ENCODE results near the gene PRUNE1.

PRUNE1 gene

GRCh38 chr1:151001602-151002001, 6.6 kb upstream of the PRUNE1 start:
- H3K27me3 Mint-ChIP-seq, result peaks cover 10% of the 10 kb centered on the region
- peaks cover 23% of the 10 kb centered on the region for H3K4me1 Mint-ChIP-seq
- no peak overlapping the region for H3K4me3 Mint-ChIP-seq
- no peaks in the 10 kb centered on the region for H3K9me3 Mint-ChIP-seq
- ATAC-seq (replicated peaks; ENCODE audit: extremely low read depth, poor library complexity, severe bottlenecking), result no peak
- DNase-seq (ENCODE audit: low spot score in 2 of 2), result no peak
- peaks cover 6% of the 10 kb centered on the region for H3K36me3 Mint-ChIP-seq (ENCODE audit: insufficient read depth)
- H3K27ac Mint-ChIP-seq (ENCODE audit: low read depth), result no peak overlapping the region

GRCh38 chr1:151002051-151002450, 6.2 kb upstream of the PRUNE1 start:
- no peak overlapping the region for H3K27ac Mint-ChIP-seq (ENCODE audit: low read depth)
- H3K36me3 Mint-ChIP-seq (ENCODE audit: insufficient read depth), result peaks cover 6% of the 10 kb centered on the region
- H3K4me1 Mint-ChIP-seq, result peaks cover 27% of the 10 kb centered on the region

DNA sequence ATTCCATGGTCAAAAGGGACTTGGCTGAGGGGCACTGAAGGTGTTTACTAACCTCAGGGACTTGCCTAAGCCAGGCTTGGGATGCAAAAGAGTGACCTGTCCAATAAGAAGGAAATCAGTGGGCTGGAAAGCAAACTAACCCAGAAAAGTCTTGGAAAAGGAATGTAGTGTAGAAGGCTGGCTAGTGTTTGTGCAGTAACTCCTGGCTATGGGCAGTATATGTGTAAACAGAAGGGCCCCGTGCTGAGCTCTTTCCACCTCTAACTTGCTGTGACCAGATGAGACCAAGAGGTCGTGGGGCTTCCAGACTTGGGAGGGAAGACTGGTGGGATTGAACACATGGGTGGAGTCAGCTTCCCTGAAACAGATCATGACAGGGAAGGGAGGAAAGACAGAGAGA, 5.6 kb upstream of the PRUNE1 start:
- peaks cover 33% of the 10 kb centered on the region for H3K4me1 Mint-ChIP-seq
- peaks cover 5% of the 10 kb centered on the region for H3K36me3 Mint-ChIP-seq (ENCODE audit: insufficient read depth)
- H3K27me3 Mint-ChIP-seq, result peaks cover 10% of the 10 kb centered on the region
- H3K27ac Mint-ChIP-seq (ENCODE audit: low read depth), result no peak overlapping the region
- DNase-seq (ENCODE audit: low spot score in 2 of 2) (no peak), ATAC-seq (replicated peaks; ENCODE audit: extremely low read depth, poor library complexity, severe bottlenecking) (no peak)
- H3K9me3 Mint-ChIP-seq, result no peaks in the 10 kb centered on the region
- no peak overlapping the region for H3K4me3 Mint-ChIP-seq

More at GRCh38 chr1:151002051-151002450, 6.2 kb upstream of the PRUNE1 start:
- ATAC-seq (replicated peaks; ENCODE audit: extremely low read depth, poor library complexity, severe bottlenecking) (no peak), DNase-seq (ENCODE audit: low spot score in 2 of 2) (no peak)
- Mint-ChIP-seq H3K27me3 (peaks cover 10% of the 10 kb centered on the region), H3K9me3 (no peaks in the 10 kb centered on the region), H3K4me3 (no peak overlapping the region)

- peaks cover 37% of the 10 kb centered on the region for H3K4me1 Mint-ChIP-seq
- H3K36me3 Mint-ChIP-seq (ENCODE audit: insufficient read depth), result peaks cover 10% of the 10 kb centered on the region
- no peaks in the 10 kb centered on the region for H3K9me3 Mint-ChIP-seq
- H3K27ac Mint-ChIP-seq (ENCODE audit: low read depth), result peak overlapping the region; percentile 13
- ATAC-seq (replicated peaks; ENCODE audit: extremely low read depth, poor library complexity, severe bottlenecking) (no peak), DNase-seq (ENCODE audit: low spot score in 2 of 2) (no peak)
- H3K27me3 Mint-ChIP-seq, result peaks cover 10% of the 10 kb centered on the region
- H3K4me3 Mint-ChIP-seq, result no peak overlapping the region
Observed at GRCh38 chr1:151003180-151003579, 5.1 kb upstream of the PRUNE1 start.

- H3K27me3 Mint-ChIP-seq, result peaks cover 2% of the 10 kb centered on the region
- H3K4me1 Mint-ChIP-seq, result peaks cover 54% of the 10 kb centered on the region
- H3K4me3 Mint-ChIP-seq, result peak overlapping the region; percentile 93
- peak overlapping the region; percentile 97 for H3K27ac Mint-ChIP-seq (ENCODE audit: low read depth)
- no peaks in the 10 kb centered on the region for H3K9me3 Mint-ChIP-seq
- H3K36me3 Mint-ChIP-seq (ENCODE audit: insufficient read depth), result peaks cover 15% of the 10 kb centered on the region
- ATAC-seq (replicated peaks; ENCODE audit: extremely low read depth, poor library complexity, severe bottlenecking) (no peak), DNase-seq (ENCODE audit: low spot score in 2 of 2) (no peak)
Observed at GRCh38 chr1:151005729-151006319, 2.4 kb upstream of the PRUNE1 start.

GRCh38 chr1:151006327-151007052, 1.8 kb upstream of the PRUNE1 start, which contains the start of gene MINDY1:
TSS of gene MINDY1 (minus strand) at chr1:151006902. CDS start at chr1:151002617, 4,285 bp downstream.
- DNase-seq (ENCODE audit: low spot score in 2 of 2) (no peak), ATAC-seq (replicated peaks; ENCODE audit: extremely low read depth, poor library complexity, severe bottlenecking) (no peak)
- peak within 1 kb of the TSS; percentile 97 for H3K27ac Mint-ChIP-seq (ENCODE audit: low read depth)

DNA sequence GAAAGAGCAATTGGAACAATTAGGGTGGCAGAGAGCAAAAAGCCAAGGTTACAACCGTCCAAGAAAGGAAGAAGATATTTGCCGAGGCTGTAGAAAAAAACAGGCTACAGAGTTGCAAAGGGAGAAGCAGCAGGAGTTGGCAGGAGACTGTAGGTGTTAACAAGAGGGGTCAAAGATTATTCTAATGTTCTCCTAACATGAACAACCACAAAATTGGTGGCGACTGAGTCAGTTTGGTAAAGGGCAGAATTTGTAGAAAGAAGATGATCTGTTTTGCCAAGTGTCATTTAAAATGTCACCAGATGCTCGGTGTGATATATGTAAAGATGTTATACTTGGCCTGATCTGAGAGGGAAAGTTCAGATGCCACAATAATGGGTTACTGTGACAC, 401 bp upstream of the PRUNE1 start:
- Mint-ChIP-seq H3K27ac (ENCODE audit: low read depth) (peak overlapping the region; percentile 97), H3K36me3 (ENCODE audit: insufficient read depth) (peaks cover 15% of the 10 kb centered on the region), H3K4me1 (peaks cover 61% of the 10 kb centered on the region), H3K9me3 (no peaks in the 10 kb centered on the region), H3K4me3 (peak overlapping the region; percentile 93), H3K27me3 (no peaks in the 10 kb centered on the region)
- DNase-seq (ENCODE audit: low spot score in 2 of 2) (no peak), ATAC-seq (replicated peaks; ENCODE audit: extremely low read depth, poor library complexity, severe bottlenecking) (no peak)

More at GRCh38 chr1:151006327-151007052, 1.8 kb upstream of the PRUNE1 start, which contains the start of gene MINDY1:
- H3K9me3 Mint-ChIP-seq, result no peaks in the 10 kb centered on the region
- peak within 1 kb of the TSS; percentile 93 for H3K4me3 Mint-ChIP-seq
- peaks cover 59% of the 10 kb centered on the region for H3K4me1 Mint-ChIP-seq
- H3K27me3 Mint-ChIP-seq, result no peaks in the 10 kb centered on the region
- H3K36me3 Mint-ChIP-seq (ENCODE audit: insufficient read depth), result peaks cover 15% of the 10 kb centered on the region

- Mint-ChIP-seq H3K4me3 (peak overlapping the region; percentile 93), H3K27ac (ENCODE audit: low read depth) (peak overlapping the region; percentile 97), H3K4me1 (peaks cover 67% of the 10 kb centered on the region), H3K9me3 (no peaks in the 10 kb centered on the region), H3K27me3 (no peaks in the 10 kb centered on the region), H3K36me3 (ENCODE audit: insufficient read depth) (peaks cover 16% of the 10 kb centered on the region)
- DNase-seq (ENCODE audit: low spot score in 2 of 2), result no peak
- no peak for ATAC-seq (replicated peaks; ENCODE audit: extremely low read depth, poor library complexity, severe bottlenecking)
Observed at GRCh38 chr1:151009206-151009587, 948 bp downstream of the PRUNE1 start.

GRCh38 chr1:151009674-151010345, 1.6 kb downstream of the PRUNE1 start:
- Mint-ChIP-seq H3K36me3 (ENCODE audit: insufficient read depth) (peaks cover 16% of the 10 kb centered on the region), H3K27ac (ENCODE audit: low read depth) (no peak overlapping the region), H3K27me3 (no peaks in the 10 kb centered on the region), H3K9me3 (no peaks in the 10 kb centered on the region), H3K4me1 (peaks cover 67% of the 10 kb centered on the region), H3K4me3 (peak overlapping the region; percentile 93)
- ATAC-seq (replicated peaks; ENCODE audit: extremely low read depth, poor library complexity, severe bottlenecking) (no peak), DNase-seq (ENCODE audit: low spot score in 2 of 2) (no peak)

DNA sequence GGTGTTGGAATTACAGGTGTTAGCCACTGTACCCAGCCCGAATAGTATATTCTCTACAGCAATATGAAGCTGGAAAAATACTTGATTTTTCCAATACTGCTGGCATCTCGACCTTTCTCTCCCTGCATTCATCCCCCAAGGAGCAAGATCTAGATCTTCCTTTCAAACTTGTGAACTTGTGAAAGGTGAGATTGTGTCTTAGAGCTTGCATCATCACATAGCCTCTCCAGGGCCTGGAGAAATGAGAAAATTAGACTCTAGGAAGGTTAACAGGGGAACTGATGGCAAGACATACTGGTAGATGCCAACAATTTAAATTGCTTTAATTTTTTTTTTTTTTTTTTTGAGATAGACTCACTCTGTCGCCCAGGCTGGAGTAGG, 2.1 kb downstream of the PRUNE1 start:
- Mint-ChIP-seq H3K27me3 (no peaks in the 10 kb centered on the region), H3K4me1 (peaks cover 65% of the 10 kb centered on the region), H3K36me3 (ENCODE audit: insufficient read depth) (peaks cover 16% of the 10 kb centered on the region), H3K9me3 (no peaks in the 10 kb centered on the region), H3K4me3 (no peak overlapping the region), H3K27ac (ENCODE audit: low read depth) (no peak overlapping the region)
- ATAC-seq (replicated peaks; ENCODE audit: extremely low read depth, poor library complexity, severe bottlenecking), result no peak
- DNase-seq (ENCODE audit: low spot score in 2 of 2), result no peak

GRCh38 chr1:151011154-151011850, 3.1 kb downstream of the PRUNE1 start:
- H3K9me3 Mint-ChIP-seq, result no peaks in the 10 kb centered on the region
- H3K36me3 Mint-ChIP-seq (ENCODE audit: insufficient read depth), result peaks cover 16% of the 10 kb centered on the region
- H3K4me1 Mint-ChIP-seq, result peaks cover 55% of the 10 kb centered on the region
- ATAC-seq (replicated peaks; ENCODE audit: extremely low read depth, poor library complexity, severe bottlenecking) (no peak), DNase-seq (ENCODE audit: low spot score in 2 of 2) (no peak)
- H3K27me3 Mint-ChIP-seq, result no peaks in the 10 kb centered on the region
- H3K27ac Mint-ChIP-seq (ENCODE audit: low read depth), result no peak overlapping the region
- no peak overlapping the region for H3K4me3 Mint-ChIP-seq

GRCh38 chr1:151012684-151013471, 4.6 kb downstream of the PRUNE1 start:
- no peak overlapping the region for H3K27ac Mint-ChIP-seq (ENCODE audit: low read depth)

More at GRCh38 chr1:151012684-151013471, 4.6 kb downstream of the PRUNE1 start:
- no peak overlapping the region for H3K4me3 Mint-ChIP-seq
- H3K36me3 Mint-ChIP-seq (ENCODE audit: insufficient read depth), result peaks cover 11% of the 10 kb centered on the region
- no peak for ATAC-seq (replicated peaks; ENCODE audit: extremely low read depth, poor library complexity, severe bottlenecking)
- peaks cover 40% of the 10 kb centered on the region for H3K4me1 Mint-ChIP-seq
- no peak for DNase-seq (ENCODE audit: low spot score in 2 of 2)
- H3K9me3 Mint-ChIP-seq, result no peaks in the 10 kb centered on the region
- H3K27me3 Mint-ChIP-seq, result no peaks in the 10 kb centered on the region
